ENCODE data around the gene DPP6. TPM values are rescaled to one million over a fixed set of nuclear protein-coding genes. Genes with fewer than 3 reads are reported as not detected.

Gene DPP6
- total RNA-seq, 1 donor = under 0.01 TPM

DNA sequence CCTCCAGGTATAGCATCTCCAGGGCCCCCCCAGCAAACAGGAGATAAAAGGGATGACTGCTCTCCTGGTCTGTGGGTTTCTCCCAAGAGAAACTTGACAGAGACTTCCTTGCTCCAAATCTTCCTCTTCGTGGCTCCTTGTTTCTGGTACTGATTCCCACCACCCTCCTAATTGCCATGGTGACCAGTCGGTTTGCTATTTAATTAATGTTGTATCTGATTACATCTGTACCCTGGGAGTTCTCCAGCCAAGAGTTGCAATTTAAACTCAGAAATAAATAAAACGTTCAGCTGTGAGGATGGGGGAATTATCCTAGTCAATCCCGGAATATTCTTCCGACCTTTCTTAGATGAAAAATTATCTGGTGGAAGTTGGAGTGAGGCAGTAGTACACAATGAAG is 686.0 kb downstream of the DPP6 start:
- TF ChIP-seq, protein P1, sequence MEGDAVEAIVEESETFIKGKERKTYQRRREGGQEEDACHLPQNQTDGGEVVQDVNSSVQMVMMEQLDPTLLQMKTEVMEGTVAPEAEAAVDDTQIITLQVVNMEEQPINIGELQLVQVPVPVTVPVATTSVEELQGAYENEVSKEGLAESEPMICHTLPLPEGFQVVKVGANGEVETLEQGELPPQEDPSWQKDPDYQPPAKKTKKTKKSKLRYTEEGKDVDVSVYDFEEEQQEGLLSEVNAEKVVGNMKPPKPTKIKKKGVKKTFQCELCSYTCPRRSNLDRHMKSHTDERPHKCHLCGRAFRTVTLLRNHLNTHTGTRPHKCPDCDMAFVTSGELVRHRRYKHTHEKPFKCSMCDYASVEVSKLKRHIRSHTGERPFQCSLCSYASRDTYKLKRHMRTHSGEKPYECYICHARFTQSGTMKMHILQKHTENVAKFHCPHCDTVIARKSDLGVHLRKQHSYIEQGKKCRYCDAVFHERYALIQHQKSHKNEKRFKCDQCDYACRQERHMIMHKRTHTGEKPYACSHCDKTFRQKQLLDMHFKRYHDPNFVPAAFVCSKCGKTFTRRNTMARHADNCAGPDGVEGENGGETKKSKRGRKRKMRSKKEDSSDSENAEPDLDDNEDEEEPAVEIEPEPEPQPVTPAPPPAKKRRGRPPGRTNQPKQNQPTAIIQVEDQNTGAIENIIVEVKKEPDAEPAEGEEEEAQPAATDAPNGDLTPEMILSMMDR (IDR thresholded peaks at IDR 0.05; ENCODE audit: insufficient read depth, low read depth, low read length) = no peak
- no peak overlapping the region for H3K4me3 ChIP-seq (ENCODE audit: low read depth, low read length)
- DNase-seq (ENCODE audit: low read depth) = no peak

DNA sequence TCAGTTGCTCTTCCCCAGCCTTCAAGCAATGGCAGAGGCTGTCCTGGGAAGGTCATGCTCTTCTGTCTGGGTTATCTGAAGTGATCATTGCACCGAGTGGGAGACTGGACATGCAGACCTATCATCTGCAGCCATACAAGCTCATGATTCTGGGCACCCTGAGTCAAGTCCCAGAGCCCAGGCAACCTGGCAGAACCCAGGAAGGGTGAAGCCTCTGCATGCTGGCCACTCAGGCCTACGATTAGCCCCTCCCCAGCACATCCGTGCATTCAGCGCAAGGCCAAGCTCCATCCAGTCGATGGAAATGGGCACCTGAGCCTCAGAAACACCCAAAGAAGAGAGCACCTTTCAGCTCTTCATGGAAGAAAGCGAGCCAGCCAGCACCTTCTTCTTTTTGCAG is 688.9 kb downstream of the DPP6 start:
- no peak overlapping the region for H3K4me3 ChIP-seq (ENCODE audit: low read depth, low read length)
- DNase-seq (ENCODE audit: low read depth) = no peak
- TF ChIP-seq, protein P1 (IDR thresholded peaks at IDR 0.05; ENCODE audit: insufficient read depth, low read depth, low read length) = no peak

DNA sequence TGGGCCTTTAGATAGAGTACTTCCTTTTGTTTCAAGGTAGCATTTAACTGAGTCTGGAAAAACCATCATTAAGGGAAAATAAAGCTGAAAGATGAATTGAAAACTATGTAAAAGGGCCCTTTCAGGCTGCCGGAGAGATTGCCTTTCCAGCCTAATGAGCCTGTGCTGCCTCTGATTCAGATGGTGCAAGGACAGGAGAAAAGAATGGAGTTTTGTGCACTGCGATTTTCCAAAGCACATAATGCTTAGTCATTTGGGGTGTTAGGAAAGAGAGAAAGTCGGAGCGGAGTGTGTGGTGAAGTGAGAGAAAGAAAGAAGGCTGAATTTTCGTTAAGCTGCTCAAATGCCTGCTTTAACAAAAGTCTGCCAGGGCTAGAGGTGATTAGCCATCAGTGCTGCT is 691.0 kb downstream of the DPP6 start:
- TF ChIP-seq, protein P1 (IDR thresholded peaks at IDR 0.05; ENCODE audit: insufficient read depth, low read depth, low read length) = no peak
- no peak overlapping the region for H3K4me3 ChIP-seq (ENCODE audit: low read depth, low read length)
- no peak for DNase-seq (ENCODE audit: low read depth)

DNA sequence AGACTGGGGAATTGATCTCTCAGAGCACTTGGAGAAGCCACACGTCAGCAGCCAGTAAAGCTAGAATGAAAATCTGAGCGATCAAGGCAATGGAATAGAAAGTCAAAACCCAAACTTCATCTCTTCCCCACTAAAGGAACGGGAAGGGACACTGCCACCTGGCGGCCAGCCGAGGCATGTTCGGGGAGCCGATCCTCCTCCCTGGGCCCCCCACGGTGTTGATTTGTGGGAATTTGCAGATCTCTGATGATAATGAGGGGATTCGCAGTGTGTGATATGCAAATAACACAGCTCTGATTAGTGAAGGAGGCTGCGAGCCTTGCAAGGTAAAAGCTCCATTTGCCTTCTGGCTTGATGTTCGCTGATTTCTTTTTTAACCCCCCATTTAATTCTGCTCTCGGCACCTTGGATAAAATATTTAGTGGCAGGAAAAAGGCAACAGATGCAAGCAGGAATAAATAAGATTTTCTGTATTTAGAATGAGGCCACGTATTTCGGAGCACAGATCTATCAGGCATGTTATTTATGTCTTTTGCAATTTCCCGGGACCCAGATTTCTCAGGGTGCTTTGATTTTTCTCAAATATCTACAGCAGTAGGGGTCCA is 692.2 kb downstream of the DPP6 start:
- H3K4me3 ChIP-seq (ENCODE audit: low read depth, low read length) = no peak overlapping the region
- DNase-seq (ENCODE audit: low read depth) = peak; percentile 1
- TF ChIP-seq, protein P1 (IDR thresholded peaks at IDR 0.05; ENCODE audit: insufficient read depth, low read depth, low read length) = peak; percentile 44

DNA sequence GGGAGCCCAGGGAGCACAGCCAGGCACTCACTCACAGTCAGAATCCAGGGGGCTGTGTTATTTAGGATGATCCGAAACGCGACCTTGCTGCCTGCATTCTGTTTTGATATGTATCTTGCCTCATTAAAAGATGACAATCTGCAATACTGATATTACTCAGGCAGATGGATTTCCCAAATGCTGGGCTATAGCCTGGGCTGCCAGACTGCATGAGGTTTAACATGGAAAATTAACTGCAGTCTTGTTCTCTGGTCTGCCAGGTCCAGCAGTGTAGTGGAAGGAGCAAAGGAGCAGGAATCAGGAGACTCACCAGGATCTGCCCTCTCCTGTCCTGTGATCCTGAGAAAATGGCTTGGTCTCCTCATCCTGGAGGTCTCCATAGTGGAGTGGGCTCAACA is 692.7 kb downstream of the DPP6 start:
- no peak for DNase-seq (ENCODE audit: low read depth)
- TF ChIP-seq, protein P1 (IDR thresholded peaks at IDR 0.05; ENCODE audit: insufficient read depth, low read depth, low read length) = no peak
- no peak overlapping the region for H3K4me3 ChIP-seq (ENCODE audit: low read depth, low read length)

DNA sequence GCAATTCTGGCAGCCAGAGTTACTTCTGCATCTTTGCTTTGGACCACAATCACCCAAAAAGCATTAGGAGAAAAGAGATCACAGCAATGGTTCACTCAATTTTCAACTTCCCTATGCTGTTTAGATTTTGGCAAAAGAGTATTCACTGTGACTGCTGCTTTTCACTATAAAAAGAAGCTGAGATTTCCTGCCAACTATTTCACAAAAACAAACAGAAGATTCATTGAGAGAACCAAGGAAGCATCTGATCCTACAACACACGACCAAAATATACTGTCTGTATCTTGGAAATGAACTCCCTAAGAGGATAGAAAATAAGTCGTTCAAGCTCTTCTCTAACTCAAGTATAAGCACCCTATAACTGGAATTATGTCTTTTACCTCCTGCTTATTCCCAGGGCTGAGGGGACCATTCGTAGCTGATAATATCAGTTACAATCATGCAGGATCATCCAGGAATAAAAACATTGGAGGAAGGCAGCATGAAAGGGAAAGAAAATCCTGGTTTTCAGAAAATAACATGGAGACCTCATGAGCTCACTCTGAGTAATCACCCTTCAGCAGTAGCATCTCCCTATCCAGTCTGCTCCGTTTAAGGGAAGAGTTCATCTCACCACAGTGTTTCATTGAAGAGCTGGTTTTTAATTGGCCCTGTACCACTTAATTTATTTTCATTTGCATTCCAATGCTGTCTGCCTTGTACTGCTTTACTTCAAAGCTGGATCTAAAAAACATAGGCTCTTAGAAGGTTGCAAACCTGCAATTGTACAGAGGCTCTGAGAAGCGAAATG is 694.6 kb downstream of the DPP6 start:
- TF ChIP-seq, protein P1 (IDR thresholded peaks at IDR 0.05; ENCODE audit: insufficient read depth, low read depth, low read length) = no peak
- no peak overlapping the region for H3K4me3 ChIP-seq (ENCODE audit: low read depth, low read length)
- no peak for DNase-seq (ENCODE audit: low read depth)
